BE2C (cell line): Measurements from ENCODE around the gene MAP7D1.
A peak's percentile ranks its signal among the peaks of the same experiment; 100 is the strongest.

Experiments
- DNase-seq: peaks from one replicate; pipeline ENCODE4 v3.0.0-alpha.2; 2020
- H3K27me3 ChIP-seq: fragments of 250-450 bp; sonication (Bioruptor Pico); 2 replicates; pipeline ENCODE4 v1.5.1; 2020; ENCODE audit warnings: mild to moderate bottlenecking
- H3K36me3 ChIP-seq: fragments of 250-450 bp; sonication (Bioruptor Pico); 2 replicates; pipeline ENCODE4 v1.5.1; 2020; ENCODE audit warnings: mild to moderate bottlenecking
- H3K4me1 ChIP-seq: fragments of 250-450 bp; sonication (Bioruptor Pico); 2 replicates; pipeline ENCODE4 v1.5.1; 2020
- H3K4me3 ChIP-seq: 2 replicates; pipeline ENCODE4 v1.5.1; 2011; ENCODE audit warnings: low read depth, low read length
- H3K9me3 ChIP-seq: fragments of 250-450 bp; sonication (Bioruptor Pico); 2 replicates; pipeline ENCODE4 v1.5.1; 2020
- TF ChIP-seq, protein P1 (sequence below): IDR thresholded peaks from 2 replicates; pipeline ENCODE4 v1.5.1; 2012; ENCODE audit warnings: mild to moderate bottlenecking, low read depth, low read length

MAP7D1 gene

DNA sequence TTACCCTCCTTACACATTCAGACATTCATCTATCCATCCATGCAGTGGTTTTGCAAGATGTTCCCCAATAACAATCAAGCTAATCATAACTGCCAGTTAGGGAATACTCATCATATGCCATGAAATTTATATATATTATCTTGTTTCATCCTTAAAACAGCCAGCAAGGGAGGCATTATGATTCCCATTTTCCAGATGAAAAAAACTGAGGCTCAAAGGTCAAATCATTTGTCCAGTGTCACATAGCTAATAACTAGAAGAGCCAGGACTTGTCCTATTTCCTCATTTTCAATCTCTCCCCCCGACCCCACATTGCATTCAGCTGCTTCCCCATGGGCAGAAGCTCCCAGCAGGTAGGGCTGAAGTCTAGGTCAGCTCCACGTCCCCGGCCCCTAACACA, 23.9 kb upstream of the MAP7D1 start:
- Histone ChIP-seq H3K36me3 (no peaks in the 10 kb centered on the region), H3K27me3 (no peaks in the 10 kb centered on the region), H3K9me3 (no peaks in the 10 kb centered on the region), H3K4me3 (no peak overlapping the region), H3K4me1 (no peaks in the 10 kb centered on the region)
- TF ChIP-seq, protein P1, sequence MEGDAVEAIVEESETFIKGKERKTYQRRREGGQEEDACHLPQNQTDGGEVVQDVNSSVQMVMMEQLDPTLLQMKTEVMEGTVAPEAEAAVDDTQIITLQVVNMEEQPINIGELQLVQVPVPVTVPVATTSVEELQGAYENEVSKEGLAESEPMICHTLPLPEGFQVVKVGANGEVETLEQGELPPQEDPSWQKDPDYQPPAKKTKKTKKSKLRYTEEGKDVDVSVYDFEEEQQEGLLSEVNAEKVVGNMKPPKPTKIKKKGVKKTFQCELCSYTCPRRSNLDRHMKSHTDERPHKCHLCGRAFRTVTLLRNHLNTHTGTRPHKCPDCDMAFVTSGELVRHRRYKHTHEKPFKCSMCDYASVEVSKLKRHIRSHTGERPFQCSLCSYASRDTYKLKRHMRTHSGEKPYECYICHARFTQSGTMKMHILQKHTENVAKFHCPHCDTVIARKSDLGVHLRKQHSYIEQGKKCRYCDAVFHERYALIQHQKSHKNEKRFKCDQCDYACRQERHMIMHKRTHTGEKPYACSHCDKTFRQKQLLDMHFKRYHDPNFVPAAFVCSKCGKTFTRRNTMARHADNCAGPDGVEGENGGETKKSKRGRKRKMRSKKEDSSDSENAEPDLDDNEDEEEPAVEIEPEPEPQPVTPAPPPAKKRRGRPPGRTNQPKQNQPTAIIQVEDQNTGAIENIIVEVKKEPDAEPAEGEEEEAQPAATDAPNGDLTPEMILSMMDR, result no peak
- DNase-seq, result no peak

DNA sequence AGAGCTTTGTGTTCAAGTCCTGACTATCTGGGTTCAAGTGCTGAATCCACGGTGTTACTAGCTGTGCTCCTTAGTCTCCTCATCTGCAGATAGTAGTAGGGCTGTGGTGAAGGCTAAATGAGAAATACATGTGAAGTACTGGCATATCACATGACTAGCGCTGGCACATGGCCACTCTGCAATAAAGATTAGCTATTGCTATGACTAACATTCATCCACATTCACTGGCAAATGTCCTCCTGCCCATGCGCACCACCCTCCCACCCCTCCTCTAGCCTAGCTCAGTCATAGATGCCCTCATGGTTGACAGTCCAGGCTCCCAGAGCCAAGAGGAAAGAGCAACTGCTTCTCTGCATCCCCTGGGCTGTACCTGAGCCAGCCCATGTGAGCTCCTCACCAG, 22.5 kb upstream of the MAP7D1 start:
- Histone ChIP-seq H3K4me3 (no peak overlapping the region), H3K27me3 (no peaks in the 10 kb centered on the region), H3K4me1 (no peaks in the 10 kb centered on the region), H3K36me3 (no peaks in the 10 kb centered on the region), H3K9me3 (no peaks in the 10 kb centered on the region)
- TF ChIP-seq, protein P1, result no peak
- DNase-seq, result peak; percentile 43

DNA sequence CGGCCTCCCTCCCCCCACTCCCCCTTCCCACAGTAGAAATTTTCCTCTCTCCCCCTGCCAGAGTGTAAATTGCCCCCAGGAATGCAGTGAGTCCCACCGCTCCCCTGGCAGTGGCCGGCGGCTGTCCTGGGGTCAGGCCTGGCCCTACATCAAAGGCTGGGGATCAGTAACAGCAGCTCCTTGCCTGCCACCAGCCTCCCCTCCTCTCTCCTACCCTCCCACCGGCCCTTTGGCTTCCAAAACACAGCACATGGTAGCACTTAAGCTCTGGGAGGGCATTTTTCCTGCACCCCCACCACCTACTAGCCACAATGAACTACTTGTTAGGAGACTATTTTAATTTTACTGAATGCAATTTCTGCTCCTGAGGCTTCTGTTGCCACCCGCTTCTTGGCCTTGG, 21.9 kb upstream of the MAP7D1 start:
- H3K27me3 ChIP-seq, result no peaks in the 10 kb centered on the region
- no peak for DNase-seq
- H3K9me3 ChIP-seq, result no peaks in the 10 kb centered on the region
- H3K36me3 ChIP-seq, result no peaks in the 10 kb centered on the region
- no peaks in the 10 kb centered on the region for H3K4me1 ChIP-seq
- H3K4me3 ChIP-seq, result no peak overlapping the region
- TF ChIP-seq, protein P1, result no peak

DNA sequence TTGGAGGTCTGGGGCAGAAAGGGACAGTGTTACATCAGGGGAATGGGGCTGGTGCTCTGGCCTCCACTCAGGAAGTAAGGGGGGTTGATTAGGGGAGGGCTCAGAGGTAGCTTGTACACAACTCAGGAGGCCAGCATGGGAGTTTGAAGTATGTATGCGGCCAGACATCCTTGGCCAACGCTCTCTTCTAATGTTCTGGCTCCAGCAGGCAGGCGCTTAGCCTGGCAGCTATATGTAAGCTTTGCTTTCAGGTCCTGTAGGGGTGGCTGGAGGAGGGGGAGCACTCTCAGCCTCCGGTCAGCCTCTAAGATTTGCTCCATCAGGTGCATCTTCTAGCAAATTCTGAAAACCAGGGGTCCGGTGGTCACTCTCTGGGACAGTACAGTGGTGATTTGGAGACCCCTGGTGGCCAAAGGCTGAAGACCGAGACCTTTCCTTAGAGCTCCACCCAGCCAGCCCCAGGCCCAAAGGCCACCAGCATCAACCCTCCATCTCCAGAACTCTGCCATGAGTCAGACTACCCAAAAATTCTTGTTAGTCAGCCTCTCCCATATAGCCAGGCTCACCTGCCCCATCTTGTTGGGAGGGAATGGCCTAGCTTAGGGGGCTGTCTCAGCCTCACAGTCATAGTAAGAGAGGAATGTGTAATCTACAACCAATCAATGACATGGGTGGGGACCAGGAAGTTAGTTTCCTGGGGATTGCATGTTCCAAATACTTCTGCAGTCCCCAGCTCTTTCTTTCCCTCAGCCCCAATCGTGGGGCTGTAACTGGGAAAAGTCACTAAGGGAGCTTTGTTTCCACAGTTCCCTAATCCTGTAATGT, 21.2 kb upstream of the MAP7D1 start:
- no peak overlapping the region for H3K4me3 ChIP-seq
- no peaks in the 10 kb centered on the region; the same call in 1 of the 2 replicates for H3K36me3 ChIP-seq
- no peaks in the 10 kb centered on the region for H3K27me3 ChIP-seq
- TF ChIP-seq, protein P1, result peak; percentile 67
- peak; percentile 59 for DNase-seq
- no peaks in the 10 kb centered on the region for H3K4me1 ChIP-seq
- no peaks in the 10 kb centered on the region for H3K9me3 ChIP-seq

DNA sequence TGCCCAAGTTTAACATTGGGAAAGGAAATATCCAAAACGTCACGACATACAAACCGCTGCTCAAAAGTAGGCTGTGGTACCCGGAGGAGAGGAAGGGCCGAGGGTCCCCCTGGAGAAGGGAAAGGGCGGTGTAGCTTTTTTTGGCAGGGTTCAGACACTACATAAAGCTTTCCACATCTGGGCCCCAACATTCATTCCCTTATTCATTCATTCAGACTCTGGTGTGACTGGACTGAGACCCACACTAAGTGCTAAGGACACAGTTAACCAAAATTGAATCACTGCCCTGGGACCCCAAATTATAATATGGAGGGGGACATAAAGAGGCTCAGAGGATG, 20.7 kb upstream of the MAP7D1 start:
- no peaks in the 10 kb centered on the region for H3K4me1 ChIP-seq
- no peak for DNase-seq
- H3K9me3 ChIP-seq, result no peaks in the 10 kb centered on the region
- no peaks in the 10 kb centered on the region; the same call in 1 of the 2 replicates for H3K36me3 ChIP-seq
- H3K27me3 ChIP-seq, result no peaks in the 10 kb centered on the region
- H3K4me3 ChIP-seq, result no peak overlapping the region
- TF ChIP-seq, protein P1, result no peak

DNA sequence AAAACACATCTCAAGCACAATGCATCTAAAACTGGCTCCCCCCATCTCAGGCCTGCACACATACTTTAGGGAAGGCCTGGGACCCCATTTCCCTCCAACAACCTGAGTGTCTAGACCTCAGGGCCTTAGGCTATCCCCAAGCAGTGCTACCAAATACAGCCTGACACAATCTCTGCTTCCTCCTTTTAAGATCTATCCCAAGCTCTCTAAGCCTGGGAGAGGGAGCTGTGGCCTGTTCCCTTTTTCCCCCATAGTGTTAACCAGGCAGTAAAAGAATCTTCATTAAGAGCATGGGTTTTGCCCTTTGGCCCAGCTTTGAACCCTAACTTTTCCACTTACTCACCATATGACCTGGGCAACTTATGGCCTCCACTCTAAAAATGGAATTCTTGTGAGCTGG, 20.2 kb upstream of the MAP7D1 start:
- H3K4me1 ChIP-seq, result no peaks in the 10 kb centered on the region
- H3K36me3 ChIP-seq, result no peaks in the 10 kb centered on the region; the same call in 1 of the 2 replicates
- no peaks in the 10 kb centered on the region for H3K9me3 ChIP-seq
- H3K4me3 ChIP-seq, result no peak overlapping the region
- TF ChIP-seq, protein P1, result no peak
- H3K27me3 ChIP-seq, result no peaks in the 10 kb centered on the region
- no peak for DNase-seq
